Esophagus squamous epithelium (tissue), 4 donors: ENCODE data around the gene GUCY2D.

Source experiments
- POLR2A ChIP-seq, 4 donors: fragments of 450-650 bp; IDR thresholded peaks; one replicate each; pipeline ENCODE4 v1.6.1; 2017; ENCODE audit warnings: antibody characterized with exemption in 4 of 4, mild to moderate bottlenecking in 4 of 4, moderate library complexity in 3 of 4
- TF ChIP-seq, protein P1 (sequence below), 6 experiments: fragments of 450-650 bp in 4 of 6; fragments of 200-600 bp in 2 of 6; sonication (generic) in 2 of 6; IDR thresholded peaks; one replicate each; pipeline ENCODE4 v1.5.1; 2016 to 2019; ENCODE audit warnings: antibody characterized with exemption in 6 of 6, mild to moderate bottlenecking in 4 of 6, moderate library complexity in 4 of 6

GRCh38 chr17:7997186-7997585, 5.2 kb upstream of the GUCY2D start:
- TF ChIP-seq POLR2A (IDR thresholded peaks at IDR 0.05): no peak
- TF ChIP-seq, protein P1, sequence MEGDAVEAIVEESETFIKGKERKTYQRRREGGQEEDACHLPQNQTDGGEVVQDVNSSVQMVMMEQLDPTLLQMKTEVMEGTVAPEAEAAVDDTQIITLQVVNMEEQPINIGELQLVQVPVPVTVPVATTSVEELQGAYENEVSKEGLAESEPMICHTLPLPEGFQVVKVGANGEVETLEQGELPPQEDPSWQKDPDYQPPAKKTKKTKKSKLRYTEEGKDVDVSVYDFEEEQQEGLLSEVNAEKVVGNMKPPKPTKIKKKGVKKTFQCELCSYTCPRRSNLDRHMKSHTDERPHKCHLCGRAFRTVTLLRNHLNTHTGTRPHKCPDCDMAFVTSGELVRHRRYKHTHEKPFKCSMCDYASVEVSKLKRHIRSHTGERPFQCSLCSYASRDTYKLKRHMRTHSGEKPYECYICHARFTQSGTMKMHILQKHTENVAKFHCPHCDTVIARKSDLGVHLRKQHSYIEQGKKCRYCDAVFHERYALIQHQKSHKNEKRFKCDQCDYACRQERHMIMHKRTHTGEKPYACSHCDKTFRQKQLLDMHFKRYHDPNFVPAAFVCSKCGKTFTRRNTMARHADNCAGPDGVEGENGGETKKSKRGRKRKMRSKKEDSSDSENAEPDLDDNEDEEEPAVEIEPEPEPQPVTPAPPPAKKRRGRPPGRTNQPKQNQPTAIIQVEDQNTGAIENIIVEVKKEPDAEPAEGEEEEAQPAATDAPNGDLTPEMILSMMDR (IDR thresholded peaks at IDR 0.05): peak in 5 of 6 experiments; percentile 20 to 44 (median 29)
